Measurements from ENCODE around the gene KHDC1L. TPM values are rescaled to one million over a fixed set of nuclear protein-coding genes. Genes with fewer than 3 reads are reported as not detected.

Gene KHDC1L
- total RNA-seq, 1 experiment from 2014 or later = not detected

GRCh38 chr6:73248192-73248903, 23.1 kb upstream of the KHDC1L start:
- CTCF ChIA-PET = interaction anchor here (0.7 to 1.0 kb wide), 2 partner anchors 78 to 967 kb away, joined by 3 to 4 read pairs; no protein-coding TSS in a partner anchor
- Mint-ChIP-seq H3K27ac (ENCODE audit: unreplicated experiment) (no peak overlapping the region), H3K9me3 (ENCODE audit: low read depth, unreplicated experiment) (no peaks in the 10 kb centered on the region), H3K36me3 (ENCODE audit: insufficient read depth, unreplicated experiment) (no peaks in the 10 kb centered on the region), H3K4me3 (ENCODE audit: low read depth, unreplicated experiment) (no peak overlapping the region), H3K4me1 (ENCODE audit: low read depth, unreplicated experiment) (no peaks in the 10 kb centered on the region), H3K27me3 (ENCODE audit: unreplicated experiment) (peaks cover 14% of the 10 kb centered on the region)
- intact Hi-C loops (cut with micrococcal nuclease; ENCODE audit: unreplicated experiment) = no loop called here
- BruUV-seq (replicated peaks) = no TSS peak
- no peak for TF ChIP-seq CTCF (IDR thresholded peaks at IDR 0.05; ENCODE audit: unreplicated experiment)
- no peak for DNase-seq

- CTCF ChIA-PET = no interaction called here
- no TSS peak for BruUV-seq (replicated peaks)
- H3K4me1 Mint-ChIP-seq (ENCODE audit: low read depth, unreplicated experiment) = no peaks in the 10 kb centered on the region
- no peak overlapping the region for H3K27ac Mint-ChIP-seq (ENCODE audit: unreplicated experiment)
- no peak overlapping the region for H3K4me3 Mint-ChIP-seq (ENCODE audit: low read depth, unreplicated experiment)
- TF ChIP-seq CTCF (IDR thresholded peaks at IDR 0.05; ENCODE audit: unreplicated experiment) = no peak
- H3K36me3 Mint-ChIP-seq (ENCODE audit: insufficient read depth, unreplicated experiment) = no peaks in the 10 kb centered on the region
- H3K27me3 Mint-ChIP-seq (ENCODE audit: unreplicated experiment) = no peaks in the 10 kb centered on the region
- H3K9me3 Mint-ChIP-seq (ENCODE audit: low read depth, unreplicated experiment) = no peaks in the 10 kb centered on the region
- no peak for DNase-seq
- intact Hi-C loops (cut with micrococcal nuclease; ENCODE audit: unreplicated experiment) = no loop called here
Measured at GRCh38 chr6:73242001-73242400, 16.7 kb upstream of the KHDC1L start.

DNA sequence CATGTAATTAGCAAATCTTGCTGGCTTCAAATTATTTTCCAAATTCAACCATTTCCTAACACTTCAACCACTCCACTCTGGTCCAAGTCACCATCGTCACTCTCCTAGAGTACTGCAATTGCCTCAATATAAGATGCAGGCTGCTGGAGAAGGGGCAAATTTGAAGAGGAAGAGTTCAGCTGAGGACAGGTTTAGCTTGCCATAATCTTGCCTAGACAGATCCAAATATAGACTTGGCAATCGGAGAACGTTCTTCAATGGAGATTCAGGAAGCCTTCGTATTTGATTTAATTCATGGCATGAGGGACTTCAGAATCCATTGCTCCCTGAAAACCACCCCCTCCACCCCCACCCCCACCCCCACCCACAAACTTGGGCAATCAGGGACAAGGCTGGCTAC, 15.4 kb upstream of the KHDC1L start:
- no peak for DNase-seq
- no peaks in the 10 kb centered on the region for H3K36me3 Mint-ChIP-seq (ENCODE audit: insufficient read depth, unreplicated experiment)
- intact Hi-C loops (cut with micrococcal nuclease; ENCODE audit: unreplicated experiment) = no loop called here
- no peak overlapping the region for H3K4me3 Mint-ChIP-seq (ENCODE audit: low read depth, unreplicated experiment)
- no peaks in the 10 kb centered on the region for H3K27me3 Mint-ChIP-seq (ENCODE audit: unreplicated experiment)
- no TSS peak for BruUV-seq (replicated peaks)
- no peak overlapping the region for H3K27ac Mint-ChIP-seq (ENCODE audit: unreplicated experiment)
- H3K4me1 Mint-ChIP-seq (ENCODE audit: low read depth, unreplicated experiment) = no peaks in the 10 kb centered on the region
- TF ChIP-seq CTCF (IDR thresholded peaks at IDR 0.05; ENCODE audit: unreplicated experiment) = no peak
- CTCF ChIA-PET = no interaction called here
- no peaks in the 10 kb centered on the region for H3K9me3 Mint-ChIP-seq (ENCODE audit: low read depth, unreplicated experiment)

- H3K27ac Mint-ChIP-seq (ENCODE audit: unreplicated experiment) = no peak overlapping the region
- BruUV-seq (replicated peaks) = no TSS peak
- CTCF ChIA-PET = interaction anchor here (0.7 kb wide), 1 partner anchor 80 kb away, joined by 5 read pairs; no protein-coding TSS in a partner anchor
- H3K27me3 Mint-ChIP-seq (ENCODE audit: unreplicated experiment) = no peaks in the 10 kb centered on the region
- no peaks in the 10 kb centered on the region for H3K9me3 Mint-ChIP-seq (ENCODE audit: low read depth, unreplicated experiment)
- no peak for DNase-seq
- no peak for TF ChIP-seq CTCF (IDR thresholded peaks at IDR 0.05; ENCODE audit: unreplicated experiment)
- no peak overlapping the region for H3K4me3 Mint-ChIP-seq (ENCODE audit: low read depth, unreplicated experiment)
- intact Hi-C loops (cut with micrococcal nuclease; ENCODE audit: unreplicated experiment) = no loop called here
- no peaks in the 10 kb centered on the region for H3K4me1 Mint-ChIP-seq (ENCODE audit: low read depth, unreplicated experiment)
- H3K36me3 Mint-ChIP-seq (ENCODE audit: insufficient read depth, unreplicated experiment) = no peaks in the 10 kb centered on the region
Measured at GRCh38 chr6:73236144-73236750, 11.0 kb upstream of the KHDC1L start.
